Measurements from ENCODE around the gene CYP2U1.

DNA sequence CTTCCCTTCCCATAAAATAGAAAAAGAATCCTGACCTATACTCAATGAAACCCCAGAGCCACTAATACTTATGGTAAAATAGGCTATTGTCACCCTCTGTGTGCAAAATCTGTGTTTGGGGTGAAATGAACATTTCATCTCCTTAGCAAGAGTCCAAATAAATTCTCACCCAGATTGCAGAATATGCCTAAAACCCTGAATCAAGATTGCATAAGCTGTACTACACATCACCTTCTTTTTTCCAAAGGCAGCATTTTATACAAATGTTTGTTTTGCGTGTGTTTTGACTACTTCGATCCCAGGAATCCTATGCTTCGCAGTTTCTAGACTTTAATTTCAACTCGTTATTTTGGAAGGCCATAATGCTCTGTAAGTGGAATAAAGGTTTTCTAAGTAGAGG lies 46.1 kb downstream of the CYP2U1 start:
- TF ChIP-seq CTCF (IDR thresholded peaks at IDR 0.05 in 4 of 5, conservative IDR thresholded peaks at IDR 0.05 in 1 of 5) (no peak), POLR2A (IDR thresholded peaks at IDR 0.05) (no peak)
